ENCODE results near the gene GNB2.

The GNB2 gene

GRCh38 chr7:100682228-100682741 lies 8.7 kb downstream of the GNB2 start:
- no peak for DNase-seq

GRCh38 chr7:100682991-100683658 lies 9.6 kb downstream of the GNB2 start:
- DNase-seq: no peak

GRCh38 chr7:100683659-100684533 lies 10.4 kb downstream of the GNB2 start:
- no peak for DNase-seq

GRCh38 chr7:100684534-100685042 lies 11.0 kb downstream of the GNB2 start:
- DNase-seq: no peak

GRCh38 chr7:100685049-100685605 lies 11.6 kb downstream of the GNB2 start:
- no peak for DNase-seq

- DNase-seq: no peak
Measured at GRCh38 chr7:100685631-100686145, 12.1 kb downstream of the GNB2 start.

- DNase-seq: no peak
Measured at GRCh38 chr7:100686201-100686821, 12.8 kb downstream of the GNB2 start.

GRCh38 chr7:100686822-100687211 lies 13.3 kb downstream of the GNB2 start:
- DNase-seq: no peak

- DNase-seq: no peak
Measured at GRCh38 chr7:100687261-100687660, 13.7 kb downstream of the GNB2 start.

- no peak for DNase-seq
Measured at GRCh38 chr7:100687751-100688300, 14.3 kb downstream of the GNB2 start.

GRCh38 chr7:100688326-100688860 lies 14.9 kb downstream of the GNB2 start:
- no peak for DNase-seq

GRCh38 chr7:100689230-100690135 lies 15.9 kb downstream of the GNB2 start:
- DNase-seq: no peak

- DNase-seq: peak; percentile 58
Measured at GRCh38 chr7:100691676-100692577, 18.4 kb downstream of the GNB2 start.

- no peak for DNase-seq
Measured at GRCh38 chr7:100692578-100692961, 19.0 kb downstream of the GNB2 start.

GRCh38 chr7:100693312-100694097 lies 20.0 kb downstream of the GNB2 start:
- DNase-seq: peak; percentile 2

- peak; percentile 73 for DNase-seq
Measured at GRCh38 chr7:100694098-100694745, 20.7 kb downstream of the GNB2 start, which contains the start of gene GIGYF1. GIGYF1 (minus strand) TSS chr7:100694250; CDS start chr7:100688238, 6,012 bp downstream.

- DNase-seq: no peak
Measured at GRCh38 chr7:100696123-100696521, 22.6 kb downstream of the GNB2 start.

GRCh38 chr7:100699018-100699417 lies 25.5 kb downstream of the GNB2 start:
- no peak for DNase-seq
